ENCODE data around the gene HIVEP3.

DNA sequence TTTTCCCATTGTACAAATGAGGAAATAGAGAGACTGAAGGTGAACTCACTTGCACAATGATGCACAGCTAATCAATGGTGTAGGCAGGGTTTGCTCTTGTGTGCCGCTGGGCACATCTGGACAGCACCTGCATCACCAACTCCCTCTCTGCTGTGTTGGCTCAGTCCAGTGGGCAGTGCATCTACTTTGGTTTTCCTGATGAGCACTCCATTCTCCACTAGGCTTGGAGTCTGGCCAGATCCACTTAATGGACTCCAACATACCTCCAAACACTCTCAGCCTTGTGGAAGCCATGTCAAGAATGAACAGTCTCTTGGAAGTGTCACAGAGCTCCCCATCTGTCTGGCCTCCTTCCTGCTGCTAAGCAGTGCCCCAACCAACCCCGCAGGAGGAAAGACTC lies 152.2 kb downstream of the HIVEP3 start:
- no peak for TF ChIP-seq EZH2 (IDR thresholded peaks at IDR 0.05; ENCODE audit: borderline replicate concordance, low read length)
- TF ChIP-seq CTCF (IDR thresholded peaks at IDR 0.05; ENCODE audit: low read length), result no peak

Data from OCI-LY1 (cell line).